Progenitor cell of endocrine pancreas (in vitro differentiated cells): ENCODE measurements around the gene CNTN6. TPM values are rescaled to one million over a fixed set of nuclear protein-coding genes. Genes with fewer than 3 reads are reported as not detected.

ENCODE experiments used
- DNase-seq: peaks from one replicate; pipeline ENCODE4 v3.0.0; 2021; ENCODE audit warnings: low spot score; ENCODE audit not compliant: unreplicated experiment
- H3K27ac Mint-ChIP-seq: 2 replicates; pipeline ENCODE4 v1.8.0; 2021; ENCODE audit warnings: mild to moderate bottlenecking, moderate library complexity, mixed read lengths
- H3K27me3 Mint-ChIP-seq: 2 replicates; pipeline ENCODE4 v1.8.0; 2021; ENCODE audit warnings: mixed read lengths
- H3K36me3 Mint-ChIP-seq: 2 replicates; pipeline ENCODE4 v1.8.0; 2022; ENCODE audit warnings: mixed read lengths; ENCODE audit not compliant: insufficient read depth
- H3K4me1 Mint-ChIP-seq: 2 replicates; pipeline ENCODE4 v1.8.0; 2021; ENCODE audit warnings: low read depth, mixed read lengths
- H3K4me3 Mint-ChIP-seq: 2 replicates; pipeline ENCODE4 v1.8.0; 2021; ENCODE audit warnings: low read depth, mild to moderate bottlenecking, moderate library complexity, mixed read lengths
- H3K9me3 Mint-ChIP-seq: 2 replicates; pipeline ENCODE4 v1.8.0; 2021; ENCODE audit warnings: low read depth, mixed read lengths
- total RNA-seq: library from RNA; stranded (reverse); gene quantifications from 2 replicates; pipeline ENCODE4 v1.2.1, GENCODE V29; 2021
- TF ChIP-seq, protein P1 (sequence below): fragments of 200-600 bp; sonication (generic); IDR thresholded peaks from one replicate; pipeline ENCODE4 v1.5.0; 2021; ENCODE audit warnings: antibody characterized with exemption, mild to moderate bottlenecking; ENCODE audit not compliant: unreplicated experiment

The CNTN6 gene
- total RNA-seq, 1 donor from 2014 or later = 0.17 TPM

DNA sequence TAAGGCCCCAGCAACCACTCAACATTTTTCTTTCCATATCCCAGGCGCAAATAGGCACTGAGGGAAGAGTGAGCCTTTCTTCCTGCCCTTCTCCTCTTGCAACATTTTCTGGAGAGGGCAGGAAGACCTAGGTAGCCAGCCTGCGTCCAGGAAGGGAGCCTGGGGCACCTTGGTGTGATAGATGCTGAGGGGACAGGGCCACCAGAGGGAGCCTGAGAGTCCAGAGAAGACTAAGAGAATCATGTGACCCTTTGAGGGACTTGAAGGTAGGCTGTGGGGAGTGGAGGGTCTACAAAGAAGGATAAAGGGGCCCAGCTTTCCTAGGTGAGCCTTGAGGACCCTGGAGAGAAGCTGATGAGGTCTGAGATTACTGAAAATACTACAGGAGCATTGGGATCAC is 346.6 kb downstream of the CNTN6 start:
- no peak overlapping the region for H3K4me3 Mint-ChIP-seq
- peaks cover 3% of the 10 kb centered on the region for H3K9me3 Mint-ChIP-seq
- DNase-seq = no peak
- no peaks in the 10 kb centered on the region for H3K36me3 Mint-ChIP-seq
- no peak overlapping the region for H3K27ac Mint-ChIP-seq
- H3K27me3 Mint-ChIP-seq = no peaks in the 10 kb centered on the region
- TF ChIP-seq, protein P1, sequence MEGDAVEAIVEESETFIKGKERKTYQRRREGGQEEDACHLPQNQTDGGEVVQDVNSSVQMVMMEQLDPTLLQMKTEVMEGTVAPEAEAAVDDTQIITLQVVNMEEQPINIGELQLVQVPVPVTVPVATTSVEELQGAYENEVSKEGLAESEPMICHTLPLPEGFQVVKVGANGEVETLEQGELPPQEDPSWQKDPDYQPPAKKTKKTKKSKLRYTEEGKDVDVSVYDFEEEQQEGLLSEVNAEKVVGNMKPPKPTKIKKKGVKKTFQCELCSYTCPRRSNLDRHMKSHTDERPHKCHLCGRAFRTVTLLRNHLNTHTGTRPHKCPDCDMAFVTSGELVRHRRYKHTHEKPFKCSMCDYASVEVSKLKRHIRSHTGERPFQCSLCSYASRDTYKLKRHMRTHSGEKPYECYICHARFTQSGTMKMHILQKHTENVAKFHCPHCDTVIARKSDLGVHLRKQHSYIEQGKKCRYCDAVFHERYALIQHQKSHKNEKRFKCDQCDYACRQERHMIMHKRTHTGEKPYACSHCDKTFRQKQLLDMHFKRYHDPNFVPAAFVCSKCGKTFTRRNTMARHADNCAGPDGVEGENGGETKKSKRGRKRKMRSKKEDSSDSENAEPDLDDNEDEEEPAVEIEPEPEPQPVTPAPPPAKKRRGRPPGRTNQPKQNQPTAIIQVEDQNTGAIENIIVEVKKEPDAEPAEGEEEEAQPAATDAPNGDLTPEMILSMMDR = peak; percentile 22
- H3K4me1 Mint-ChIP-seq = no peaks in the 10 kb centered on the region

DNA sequence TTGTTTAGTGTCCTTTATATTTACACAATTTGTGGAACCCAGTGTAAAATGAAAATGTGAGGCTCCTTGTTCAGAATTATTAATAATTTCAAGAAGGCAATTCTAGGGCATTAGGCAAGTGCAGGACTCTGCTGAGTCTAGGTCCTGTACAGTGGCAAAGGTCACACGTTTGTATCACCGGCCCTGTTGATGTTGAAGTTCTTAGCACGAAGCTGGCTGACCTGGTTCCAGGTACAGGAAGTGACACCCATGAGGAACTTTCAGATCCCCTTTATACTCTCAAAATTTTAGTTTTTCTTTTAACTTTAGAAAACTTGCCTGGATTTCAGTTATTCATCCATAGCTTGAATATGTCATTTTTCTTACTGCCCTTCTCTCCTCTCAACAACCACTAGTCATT is 349.4 kb downstream of the CNTN6 start:
- Mint-ChIP-seq H3K4me3 (no peak overlapping the region), H3K27me3 (no peaks in the 10 kb centered on the region), H3K9me3 (peaks cover 3% of the 10 kb centered on the region), H3K36me3 (no peaks in the 10 kb centered on the region), H3K4me1 (peaks cover 3% of the 10 kb centered on the region), H3K27ac (no peak overlapping the region)
- TF ChIP-seq, protein P1 = no peak
- DNase-seq = no peak

DNA sequence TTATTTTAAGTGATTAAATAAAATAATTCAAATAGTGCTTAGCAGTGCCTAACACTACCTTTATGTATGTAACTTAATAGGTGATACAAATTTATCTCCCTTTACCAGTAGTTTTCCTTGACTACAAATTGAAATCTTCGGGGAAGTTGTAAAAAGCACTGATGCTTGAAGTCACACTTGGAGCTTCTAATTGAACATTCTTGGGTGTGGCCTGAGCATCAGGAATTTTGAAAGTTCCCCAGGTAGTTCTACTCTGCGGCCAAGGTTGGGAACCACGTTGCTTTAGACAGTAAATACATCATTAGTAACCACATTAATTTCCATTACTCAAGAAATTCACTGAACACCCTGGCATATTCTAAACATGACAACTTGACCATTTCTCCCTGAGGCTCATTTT is 351.4 kb downstream of the CNTN6 start:
- TF ChIP-seq, protein P1 = no peak
- H3K36me3 Mint-ChIP-seq = no peaks in the 10 kb centered on the region
- no peak overlapping the region for H3K4me3 Mint-ChIP-seq
- H3K27me3 Mint-ChIP-seq = no peaks in the 10 kb centered on the region
- DNase-seq = no peak
- no peak overlapping the region for H3K27ac Mint-ChIP-seq
- peaks cover 3% of the 10 kb centered on the region for H3K9me3 Mint-ChIP-seq
- peaks cover 3% of the 10 kb centered on the region for H3K4me1 Mint-ChIP-seq

DNA sequence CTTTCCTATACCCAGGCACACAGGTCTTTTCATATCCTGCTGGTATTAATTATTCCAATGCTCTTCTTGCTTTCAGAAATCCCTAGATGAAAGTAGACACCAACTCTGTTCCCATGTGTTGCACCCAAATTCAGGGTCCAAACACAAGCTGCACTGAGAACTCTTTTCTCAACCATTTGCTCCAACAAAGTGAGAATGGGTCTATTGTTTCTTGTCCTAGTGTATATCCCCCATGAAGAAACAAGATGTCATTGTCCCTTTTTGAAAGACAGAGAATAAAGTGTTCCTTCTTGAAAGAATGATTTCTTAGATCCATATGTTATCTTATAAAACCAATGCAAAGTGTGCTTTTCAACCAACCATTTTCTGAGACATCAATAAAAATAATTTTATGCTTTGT is 353.7 kb downstream of the CNTN6 start:
- Mint-ChIP-seq H3K4me3 (no peak overlapping the region), H3K9me3 (no peaks in the 10 kb centered on the region), H3K4me1 (peaks cover 8% of the 10 kb centered on the region), H3K27ac (no peak overlapping the region), H3K36me3 (no peaks in the 10 kb centered on the region), H3K27me3 (no peaks in the 10 kb centered on the region)
- DNase-seq = no peak
- TF ChIP-seq, protein P1 = no peak

DNA sequence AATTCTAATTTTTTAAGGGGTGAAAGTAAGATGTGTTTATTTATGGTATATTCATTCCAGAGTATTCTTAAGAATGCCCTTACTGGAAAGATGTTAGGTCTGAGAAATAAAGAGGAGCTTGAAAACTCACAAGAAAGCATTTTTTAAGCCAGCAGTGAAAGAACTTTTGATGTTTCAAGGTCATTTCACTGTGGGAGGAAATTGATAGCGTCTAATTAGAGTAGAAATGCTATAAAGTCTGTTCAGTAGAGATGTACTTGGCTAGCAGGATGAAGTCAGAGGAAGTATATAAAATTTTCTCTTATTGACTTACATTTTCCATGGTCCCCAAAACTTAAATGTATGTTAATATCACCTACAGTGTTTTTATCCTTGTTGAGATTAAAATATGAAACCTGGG is 354.6 kb downstream of the CNTN6 start:
- Mint-ChIP-seq H3K4me1 (peaks cover 8% of the 10 kb centered on the region), H3K4me3 (no peak overlapping the region), H3K27me3 (no peaks in the 10 kb centered on the region), H3K36me3 (no peaks in the 10 kb centered on the region), H3K27ac (no peak overlapping the region), H3K9me3 (no peaks in the 10 kb centered on the region)
- TF ChIP-seq, protein P1 = no peak
- DNase-seq = no peak
